Activated gamma-delta T cell treated with Interleukin-2 at 50 U/mL for 16 hours (primary cell): ENCODE results near the gene NOXRED1.
"Not testable (repeated sequence)": the region's sequence is repeated elsewhere in the genome, so short reads cannot be mapped to it uniquely, and the experiment has no call there.

Experiments
- DNase-seq: peaks from one replicate; pipeline ENCODE4 v3.0.0-alpha.2; 2020

The NOXRED1 gene

GRCh38 chr14:77423423-77423822 lies at the start of gene NOXRED1:
Gene NOXRED1 (minus strand): TSS chr14:77423523. CDS start chr14:77422889, 634 bp downstream.
- DNase-seq = no peak

- no peak for DNase-seq
Observed at GRCh38 chr14:77470224-77470870, 47.0 kb upstream of the NOXRED1 start.

GRCh38 chr14:77469539-77469938 lies 46.2 kb upstream of the NOXRED1 start:
- DNase-seq = no peak

GRCh38 chr14:77469067-77469505 lies 45.8 kb upstream of the NOXRED1 start:
- no peak for DNase-seq

GRCh38 chr14:77467801-77468200 lies 44.5 kb upstream of the NOXRED1 start:
- DNase-seq = no peak

GRCh38 chr14:77459072-77459723 lies 35.9 kb upstream of the NOXRED1 start:
- DNase-seq = peak; percentile 30

GRCh38 chr14:77458249-77458950 lies 35.1 kb upstream of the NOXRED1 start:
- DNase-seq = peak; percentile 9

GRCh38 chr14:77457522-77458248 lies 34.4 kb upstream of the NOXRED1 start, which contains the start of the genes AHSA1 and VIPAS39:
Gene AHSA1 (plus strand): TSS chr14:77458093. CDS start chr14:77458190, 97 bp downstream.
Gene VIPAS39 (minus strand): TSS chr14:77457601. CDS start chr14:77454102, 3,499 bp downstream.
- DNase-seq = peak; percentile 91

- no peak for DNase-seq
Observed at GRCh38 chr14:77457115-77457521, 33.8 kb upstream of the NOXRED1 start.

- DNase-seq = no peak
Observed at GRCh38 chr14:77455966-77456640, 32.8 kb upstream of the NOXRED1 start.

- DNase-seq = no peak
Observed at GRCh38 chr14:77442196-77442595, 18.9 kb upstream of the NOXRED1 start.

- DNase-seq = no peak
Observed at GRCh38 chr14:77439861-77440260, 16.5 kb upstream of the NOXRED1 start.

GRCh38 chr14:77438596-77438995 lies 15.3 kb upstream of the NOXRED1 start:
- no peak for DNase-seq

GRCh38 chr14:77436042-77436441 lies 12.7 kb upstream of the NOXRED1 start:
- DNase-seq = no peak

- DNase-seq = no peak
Observed at GRCh38 chr14:77426396-77426795, 3.1 kb upstream of the NOXRED1 start.

GRCh38 chr14:77424862-77425261 lies 1.5 kb upstream of the NOXRED1 start:
- no peak for DNase-seq

- no peak for DNase-seq
Observed at GRCh38 chr14:77421201-77421600, 2.1 kb downstream of the NOXRED1 start.

- no peak for DNase-seq
Observed at GRCh38 chr14:77416836-77417235, 6.5 kb downstream of the NOXRED1 start.

GRCh38 chr14:77416098-77416497 lies 7.2 kb downstream of the NOXRED1 start:
- DNase-seq = not testable (repeated sequence)

- DNase-seq = not testable (repeated sequence)
Observed at GRCh38 chr14:77415403-77416030, 7.8 kb downstream of the NOXRED1 start.

GRCh38 chr14:77409131-77409533 lies 14.2 kb downstream of the NOXRED1 start:
- no peak for DNase-seq

GRCh38 chr14:77407158-77407557 lies 16.2 kb downstream of the NOXRED1 start:
- no peak for DNase-seq
